ENCODE data around the gene TRAPPC12.
A peak's percentile ranks its signal among the peaks of the same experiment; 100 is the strongest.

The TRAPPC12 gene

DNA sequence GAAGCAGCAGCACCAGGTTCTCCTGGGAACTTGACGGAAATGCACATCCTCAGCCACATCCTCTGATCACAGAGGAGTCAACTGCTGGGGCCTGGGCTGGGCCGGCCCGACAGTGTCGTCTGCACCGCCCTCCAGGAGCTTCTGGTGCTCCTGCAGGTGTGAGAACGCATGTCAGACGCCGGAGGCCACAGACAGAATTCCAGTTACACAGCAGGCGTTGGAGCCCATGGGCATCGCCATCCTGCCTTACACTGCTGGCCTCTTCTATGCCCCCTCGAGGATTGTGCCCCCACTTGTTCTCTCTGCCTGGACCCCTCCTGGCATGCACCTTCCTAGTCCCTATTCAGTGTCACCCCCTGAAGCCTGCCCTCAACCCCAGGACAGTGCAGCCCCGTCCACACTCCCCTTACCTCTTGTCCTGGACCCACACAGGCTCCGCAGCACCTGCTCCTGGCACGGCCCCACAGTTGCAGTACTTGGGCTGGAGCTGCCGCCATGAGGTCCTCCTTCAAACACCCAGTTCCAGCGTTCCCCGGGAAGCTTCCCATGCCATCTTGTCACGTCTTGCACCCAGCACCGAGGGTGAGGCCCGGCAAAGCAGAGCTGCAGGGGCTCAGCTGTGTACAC, 102.4 kb downstream of the TRAPPC12 start:
- Mint-ChIP-seq H3K4me1 (ENCODE audit: low read depth) (peaks cover 8% of the 10 kb centered on the region), H3K27me3 (no peaks in the 10 kb centered on the region), H3K9me3 (ENCODE audit: low read depth) (no peaks in the 10 kb centered on the region), H3K4me3 (no peak overlapping the region), H3K27ac (no peak overlapping the region), H3K36me3 (peaks cover 4% of the 10 kb centered on the region)

- no peaks in the 10 kb centered on the region for H3K27me3 Mint-ChIP-seq
- H3K36me3 Mint-ChIP-seq, result peaks cover 4% of the 10 kb centered on the region
- H3K4me3 Mint-ChIP-seq, result no peak overlapping the region
- no peaks in the 10 kb centered on the region for H3K9me3 Mint-ChIP-seq (ENCODE audit: low read depth)
- H3K27ac Mint-ChIP-seq, result no peak overlapping the region
- peaks cover 8% of the 10 kb centered on the region for H3K4me1 Mint-ChIP-seq (ENCODE audit: low read depth)
Observed at GRCh38 chr2:3482363-3482821, 102.9 kb downstream of the TRAPPC12 start.

GRCh38 chr2:3483227-3483985, 103.9 kb downstream of the TRAPPC12 start:
- H3K4me1 Mint-ChIP-seq (ENCODE audit: low read depth), result peaks cover 8% of the 10 kb centered on the region
- no peaks in the 10 kb centered on the region for H3K27me3 Mint-ChIP-seq
- H3K36me3 Mint-ChIP-seq, result peaks cover 2% of the 10 kb centered on the region
- no peak overlapping the region for H3K27ac Mint-ChIP-seq
- H3K9me3 Mint-ChIP-seq (ENCODE audit: low read depth), result no peaks in the 10 kb centered on the region
- peak overlapping the region; percentile 46 for H3K4me3 Mint-ChIP-seq

DNA sequence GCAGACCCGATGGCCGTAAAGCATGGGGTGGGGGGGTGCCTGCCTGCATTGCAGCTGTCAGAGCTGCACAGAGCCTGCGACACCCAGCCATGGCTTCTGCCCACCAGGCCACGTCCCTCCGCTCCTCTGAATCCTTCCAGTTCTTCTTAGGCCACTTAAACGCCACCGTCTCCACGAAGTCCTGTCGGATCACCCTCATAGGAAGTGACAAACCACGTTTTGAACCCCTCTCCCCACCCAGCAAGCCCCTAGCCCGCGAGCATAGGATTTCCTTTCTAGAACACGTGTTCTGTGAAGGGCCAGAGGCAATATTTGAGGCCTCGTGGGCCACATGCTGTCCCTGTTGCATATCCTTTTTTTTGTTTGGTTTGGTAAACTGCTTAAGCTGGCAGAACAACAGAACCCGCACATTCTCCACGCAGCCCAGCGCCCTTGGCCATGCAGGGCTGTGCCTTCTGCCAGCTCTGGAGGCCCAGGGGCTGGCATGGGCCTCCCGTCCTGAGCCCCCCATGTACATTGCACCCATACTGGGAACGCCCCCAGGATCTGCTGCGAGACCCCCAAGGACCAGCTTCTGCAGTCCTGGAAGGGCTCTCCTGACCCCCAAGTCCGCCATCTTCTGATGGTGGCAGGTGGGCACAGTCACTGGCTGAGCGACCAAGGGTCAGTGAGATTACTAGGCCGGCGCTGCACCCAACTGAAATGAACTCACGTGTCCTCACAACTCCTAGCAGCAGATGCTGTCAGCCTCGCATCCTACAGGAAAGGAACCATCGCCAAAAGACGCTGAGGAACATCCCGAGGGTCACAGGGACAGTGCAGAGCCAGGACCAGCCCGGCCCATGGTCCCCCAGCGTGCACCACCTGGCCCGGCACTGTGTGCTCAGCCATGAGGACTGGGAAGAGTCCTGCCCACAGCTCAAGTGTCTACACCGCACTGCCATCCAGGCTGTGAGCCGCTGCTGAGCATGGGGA, 104.8 kb downstream of the TRAPPC12 start:
- peaks cover 8% of the 10 kb centered on the region for H3K4me1 Mint-ChIP-seq (ENCODE audit: low read depth)
- no peak overlapping the region for H3K4me3 Mint-ChIP-seq
- peaks cover 2% of the 10 kb centered on the region for H3K36me3 Mint-ChIP-seq
- H3K9me3 Mint-ChIP-seq (ENCODE audit: low read depth), result no peaks in the 10 kb centered on the region
- H3K27ac Mint-ChIP-seq, result no peak overlapping the region
- H3K27me3 Mint-ChIP-seq, result no peaks in the 10 kb centered on the region

GRCh38 chr2:3485166-3485565, 105.7 kb downstream of the TRAPPC12 start:
- peaks cover 7% of the 10 kb centered on the region for H3K4me1 Mint-ChIP-seq (ENCODE audit: low read depth)
- H3K27ac Mint-ChIP-seq, result no peak overlapping the region
- no peaks in the 10 kb centered on the region for H3K27me3 Mint-ChIP-seq
- H3K4me3 Mint-ChIP-seq, result no peak overlapping the region
- H3K9me3 Mint-ChIP-seq (ENCODE audit: low read depth), result no peaks in the 10 kb centered on the region
- H3K36me3 Mint-ChIP-seq, result peaks cover 2% of the 10 kb centered on the region

- Mint-ChIP-seq H3K4me1 (ENCODE audit: low read depth) (peaks cover 2% of the 10 kb centered on the region), H3K27me3 (no peaks in the 10 kb centered on the region), H3K9me3 (ENCODE audit: low read depth) (no peaks in the 10 kb centered on the region), H3K27ac (no peak overlapping the region), H3K36me3 (no peaks in the 10 kb centered on the region), H3K4me3 (no peak overlapping the region)
Observed at GRCh38 chr2:3486047-3487027, 106.8 kb downstream of the TRAPPC12 start.

DNA sequence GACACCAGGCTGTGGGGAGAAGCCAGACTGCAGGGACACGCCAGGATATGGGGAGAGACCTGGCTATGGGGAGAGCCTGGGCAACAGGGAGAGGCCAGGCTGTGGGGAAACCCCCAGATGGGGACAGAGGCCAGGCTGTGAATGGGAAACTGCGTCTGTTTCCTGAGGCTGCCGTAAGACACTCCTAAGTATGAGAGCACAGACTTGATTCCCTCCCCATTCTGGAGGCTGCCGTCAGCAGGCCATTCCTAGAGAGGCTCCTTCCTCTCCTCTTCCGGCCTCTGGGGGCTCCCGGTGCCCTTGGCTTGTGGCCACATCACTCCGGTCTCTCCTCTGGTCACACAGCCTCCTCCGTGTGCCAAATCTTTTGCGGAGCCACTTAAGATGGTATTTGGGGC, 107.5 kb downstream of the TRAPPC12 start:
- H3K9me3 Mint-ChIP-seq (ENCODE audit: low read depth), result no peaks in the 10 kb centered on the region
- H3K4me3 Mint-ChIP-seq, result no peak overlapping the region
- H3K27ac Mint-ChIP-seq, result no peak overlapping the region
- H3K27me3 Mint-ChIP-seq, result no peaks in the 10 kb centered on the region
- no peaks in the 10 kb centered on the region for H3K36me3 Mint-ChIP-seq
- peaks cover under 1% of the 10 kb centered on the region for H3K4me1 Mint-ChIP-seq (ENCODE audit: low read depth)

DNA sequence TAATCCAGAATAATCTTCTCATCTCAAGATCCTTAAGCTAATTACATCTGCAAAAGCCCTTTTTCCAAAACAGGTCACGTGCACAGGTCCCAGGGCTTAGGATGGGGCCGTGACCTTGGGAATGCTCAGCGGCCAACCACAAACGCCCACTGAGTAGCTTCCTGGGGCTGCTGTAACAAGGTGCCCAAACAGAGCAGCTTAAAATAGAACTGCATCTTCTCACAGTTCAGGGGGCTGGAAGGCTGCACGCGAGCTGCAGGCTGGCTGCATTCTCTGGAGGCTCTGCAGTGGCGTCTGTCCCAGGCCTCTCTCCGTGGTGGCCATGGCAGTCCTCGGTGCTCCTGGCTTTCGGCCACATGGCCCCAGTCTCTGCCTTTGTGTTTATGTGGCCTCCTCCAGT, 107.9 kb downstream of the TRAPPC12 start:
- H3K36me3 Mint-ChIP-seq, result no peaks in the 10 kb centered on the region
- no peaks in the 10 kb centered on the region for H3K4me1 Mint-ChIP-seq (ENCODE audit: low read depth)
- H3K9me3 Mint-ChIP-seq (ENCODE audit: low read depth), result no peaks in the 10 kb centered on the region
- no peak overlapping the region for H3K4me3 Mint-ChIP-seq
- H3K27ac Mint-ChIP-seq, result no peak overlapping the region
- H3K27me3 Mint-ChIP-seq, result no peaks in the 10 kb centered on the region

- no peaks in the 10 kb centered on the region for H3K9me3 Mint-ChIP-seq (ENCODE audit: low read depth)
- H3K4me3 Mint-ChIP-seq, result no peak overlapping the region
- no peaks in the 10 kb centered on the region for H3K27me3 Mint-ChIP-seq
- H3K27ac Mint-ChIP-seq, result no peak overlapping the region
- no peaks in the 10 kb centered on the region for H3K36me3 Mint-ChIP-seq
- H3K4me1 Mint-ChIP-seq (ENCODE audit: low read depth), result no peaks in the 10 kb centered on the region
Observed at GRCh38 chr2:3488061-3488531, 108.6 kb downstream of the TRAPPC12 start.

DNA sequence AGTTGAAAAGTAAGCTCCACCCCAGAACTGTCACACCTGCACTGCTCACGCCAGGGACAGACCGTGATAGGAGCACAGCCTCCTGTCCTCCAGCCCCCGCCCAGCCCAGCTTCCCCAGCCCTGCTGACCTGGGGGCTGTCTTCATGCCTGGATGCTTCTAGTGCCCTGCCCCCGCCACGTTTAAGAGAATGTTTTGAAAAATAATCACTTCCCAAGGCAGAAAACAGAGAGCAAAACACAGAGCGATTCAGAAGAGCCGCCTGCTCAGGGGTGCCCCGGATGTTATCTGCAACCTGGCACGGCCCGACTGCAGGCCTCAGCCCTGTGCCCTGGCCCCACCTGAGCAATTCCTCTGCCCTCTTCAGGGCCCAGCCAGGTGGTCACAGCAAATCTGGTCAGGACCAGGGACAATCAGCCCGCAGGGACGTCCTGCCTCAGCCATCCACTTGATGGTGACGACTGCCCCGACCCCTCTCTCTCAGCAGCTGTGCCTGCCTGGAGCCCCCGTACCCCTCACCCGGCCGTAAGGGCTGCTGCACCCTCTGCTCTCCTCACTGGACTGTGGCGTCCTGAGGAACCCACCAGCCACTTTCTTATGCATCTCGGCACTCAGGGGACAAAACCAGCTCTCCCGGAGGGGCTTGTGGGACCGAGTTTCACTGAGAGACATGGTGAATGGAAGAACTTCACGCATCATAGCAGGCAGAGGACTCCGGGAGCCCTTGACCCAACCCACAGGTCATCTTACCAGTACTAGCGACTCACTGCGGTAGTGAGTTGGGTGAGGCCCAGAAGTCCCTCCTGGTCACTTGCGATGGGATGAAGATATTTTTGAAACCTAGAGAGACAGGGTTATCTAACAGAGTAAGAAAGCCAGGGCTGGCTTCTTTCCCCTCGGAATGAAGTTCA, 109.6 kb downstream of the TRAPPC12 start:
- Mint-ChIP-seq H3K4me1 (ENCODE audit: low read depth) (no peaks in the 10 kb centered on the region), H3K9me3 (ENCODE audit: low read depth) (no peaks in the 10 kb centered on the region), H3K27me3 (no peaks in the 10 kb centered on the region), H3K4me3 (no peak overlapping the region), H3K36me3 (no peaks in the 10 kb centered on the region), H3K27ac (no peak overlapping the region)

DNA sequence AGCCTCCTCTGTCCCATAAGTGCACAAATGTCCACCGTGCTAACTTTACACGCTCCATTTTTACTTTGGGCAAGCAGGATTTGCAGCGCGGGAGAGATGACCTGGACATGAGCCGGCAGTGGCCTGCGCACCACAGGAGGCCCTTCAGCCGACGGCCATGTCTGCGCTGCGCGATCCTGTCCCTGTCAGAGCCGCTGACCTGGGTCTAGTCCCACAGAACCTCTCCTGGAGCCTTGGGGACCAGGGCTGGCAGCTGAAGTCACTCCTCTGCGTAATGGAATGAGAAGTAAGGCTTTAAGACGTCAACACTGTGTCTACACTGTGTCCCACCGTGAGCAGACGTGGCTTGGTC, 110.2 kb downstream of the TRAPPC12 start:
- H3K27me3 Mint-ChIP-seq, result no peaks in the 10 kb centered on the region
- no peak overlapping the region for H3K4me3 Mint-ChIP-seq
- H3K27ac Mint-ChIP-seq, result no peak overlapping the region
- H3K4me1 Mint-ChIP-seq (ENCODE audit: low read depth), result no peaks in the 10 kb centered on the region
- H3K9me3 Mint-ChIP-seq (ENCODE audit: low read depth), result no peaks in the 10 kb centered on the region
- H3K36me3 Mint-ChIP-seq, result no peaks in the 10 kb centered on the region

DNA sequence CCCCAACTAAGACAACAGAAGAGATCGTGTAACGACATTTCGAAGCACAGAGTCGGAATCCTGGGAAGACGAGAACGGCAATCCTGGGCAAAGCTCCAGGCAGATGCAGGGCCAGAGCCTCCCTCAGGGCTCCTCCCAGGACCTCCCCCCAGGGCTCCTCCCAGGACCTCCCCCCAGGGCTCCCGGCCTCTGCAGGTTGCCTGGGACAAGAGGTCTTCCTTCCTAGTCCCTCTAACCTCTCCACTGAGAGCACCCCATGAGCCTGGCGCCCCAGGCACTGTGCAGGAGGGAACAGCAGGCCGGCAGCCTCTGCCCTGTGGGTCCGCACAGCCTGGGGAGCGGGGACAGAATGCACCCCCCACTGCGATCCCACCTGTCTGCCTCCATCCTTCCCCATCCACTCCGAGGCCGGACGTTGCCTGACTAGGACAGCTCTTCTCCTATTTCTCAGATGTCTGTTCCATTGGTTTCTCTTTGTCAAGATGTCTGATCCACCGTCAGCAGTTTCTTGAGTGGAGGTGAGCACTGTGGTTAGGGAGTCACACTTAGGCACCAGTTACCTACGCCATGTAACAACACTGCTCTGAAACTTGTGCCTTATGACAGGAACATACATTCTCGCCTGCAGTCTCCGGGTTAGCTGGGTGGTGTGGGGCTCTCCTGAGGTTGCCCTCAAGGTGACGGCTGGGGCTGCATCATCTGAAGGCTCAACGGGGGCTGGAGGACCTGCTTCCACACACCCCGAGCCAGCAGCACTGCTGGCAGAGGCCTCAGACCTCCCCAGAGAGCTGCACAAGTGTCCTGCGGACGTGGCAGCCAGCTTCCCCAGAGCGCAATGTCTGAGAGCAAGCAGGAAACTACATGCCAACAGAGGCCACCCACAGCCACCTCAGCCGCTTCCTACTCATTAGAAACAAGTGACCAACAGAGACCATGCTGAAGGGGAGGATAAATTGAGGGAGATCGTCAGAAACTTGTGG, 111.0 kb downstream of the TRAPPC12 start:
- Mint-ChIP-seq H3K36me3 (no peaks in the 10 kb centered on the region), H3K4me1 (ENCODE audit: low read depth) (no peaks in the 10 kb centered on the region), H3K27ac (no peak overlapping the region), H3K4me3 (no peak overlapping the region), H3K9me3 (ENCODE audit: low read depth) (no peaks in the 10 kb centered on the region), H3K27me3 (no peaks in the 10 kb centered on the region)
